GM13977 (cell line): ENCODE measurements around the gene PLEKHB2.
A peak's percentile ranks its signal among the peaks of the same experiment; 100 is the strongest.
"Not testable (repeated sequence)": the region's sequence is repeated elsewhere in the genome, so short reads cannot be mapped to it uniquely, and the experiment has no call there.

Experiments
- DNase-seq: peaks from one replicate; pipeline ENCODE4 v3.0.0; 2012; ENCODE audit warnings: low spot score
- in situ Hi-C: fragments of 300-500 bp; cut with MboI; formaldehyde crosslinking; loops from one replicate; pipeline ENCODE4 v1.12.0; 2022; ENCODE audit warnings: low sequenced_read_pairs, low pct_unique_long_range_greater_than_20kb, mixed read lengths, inconsistent platforms; ENCODE audit not compliant: unreplicated experiment
- TF ChIP-seq, protein P1 (sequence below): IDR thresholded peaks from 2 replicates; pipeline ENCODE4 v1.5.1; 2012; ENCODE audit warnings: mild to moderate bottlenecking, control low read depth; ENCODE audit not compliant: insufficient read depth; ENCODE audit errors: extremely low read depth, missing control alignments

Gene PLEKHB2

DNA sequence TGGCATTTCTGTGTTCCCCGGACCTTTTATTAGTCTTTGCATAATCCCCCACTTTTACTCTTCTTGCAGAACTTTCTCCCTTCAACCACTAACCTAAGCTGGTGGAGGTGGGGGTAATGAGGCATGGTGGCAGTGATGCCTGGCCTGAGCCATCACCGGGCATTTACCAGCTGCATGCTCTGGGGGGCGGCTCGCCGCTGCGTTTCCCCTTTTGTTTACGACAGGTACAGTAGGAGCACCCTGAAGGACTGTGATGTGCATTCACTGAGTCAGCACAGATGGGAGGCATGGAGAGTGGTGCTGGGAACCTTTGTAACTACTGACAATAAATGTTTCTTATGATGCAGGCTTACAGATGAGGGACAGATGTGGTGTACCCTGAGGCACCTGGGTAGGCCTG is 46.9 kb downstream of the PLEKHB2 start:
- DNase-seq: no peak

DNA sequence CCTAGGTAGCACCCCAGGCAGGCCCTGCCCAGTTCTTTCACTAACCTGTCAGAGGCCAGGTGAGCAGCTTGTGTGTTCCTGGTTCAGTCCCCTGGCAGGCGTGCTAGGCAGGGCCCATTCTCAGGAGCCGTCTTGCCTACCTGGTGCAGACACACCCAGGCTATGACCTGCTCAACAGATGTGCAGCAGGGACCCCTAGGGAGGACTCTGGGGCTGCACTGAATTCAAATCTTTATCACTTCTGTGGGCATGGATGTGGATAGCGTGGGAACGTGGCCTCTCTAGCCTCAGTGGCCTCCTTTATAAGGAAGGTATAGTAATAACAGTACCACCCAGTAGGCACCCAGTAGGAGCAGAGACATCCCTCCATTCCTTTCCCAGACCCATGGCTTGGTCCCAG is 48.4 kb downstream of the PLEKHB2 start:
- in situ Hi-C loops: no loop called here
- TF ChIP-seq, protein P1, sequence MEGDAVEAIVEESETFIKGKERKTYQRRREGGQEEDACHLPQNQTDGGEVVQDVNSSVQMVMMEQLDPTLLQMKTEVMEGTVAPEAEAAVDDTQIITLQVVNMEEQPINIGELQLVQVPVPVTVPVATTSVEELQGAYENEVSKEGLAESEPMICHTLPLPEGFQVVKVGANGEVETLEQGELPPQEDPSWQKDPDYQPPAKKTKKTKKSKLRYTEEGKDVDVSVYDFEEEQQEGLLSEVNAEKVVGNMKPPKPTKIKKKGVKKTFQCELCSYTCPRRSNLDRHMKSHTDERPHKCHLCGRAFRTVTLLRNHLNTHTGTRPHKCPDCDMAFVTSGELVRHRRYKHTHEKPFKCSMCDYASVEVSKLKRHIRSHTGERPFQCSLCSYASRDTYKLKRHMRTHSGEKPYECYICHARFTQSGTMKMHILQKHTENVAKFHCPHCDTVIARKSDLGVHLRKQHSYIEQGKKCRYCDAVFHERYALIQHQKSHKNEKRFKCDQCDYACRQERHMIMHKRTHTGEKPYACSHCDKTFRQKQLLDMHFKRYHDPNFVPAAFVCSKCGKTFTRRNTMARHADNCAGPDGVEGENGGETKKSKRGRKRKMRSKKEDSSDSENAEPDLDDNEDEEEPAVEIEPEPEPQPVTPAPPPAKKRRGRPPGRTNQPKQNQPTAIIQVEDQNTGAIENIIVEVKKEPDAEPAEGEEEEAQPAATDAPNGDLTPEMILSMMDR: no peak
- no peak for DNase-seq

More for the DNA sequence above, 46.9 kb downstream of the PLEKHB2 start:
- TF ChIP-seq, protein P1: no peak
- in situ Hi-C loops: no loop called here

DNA sequence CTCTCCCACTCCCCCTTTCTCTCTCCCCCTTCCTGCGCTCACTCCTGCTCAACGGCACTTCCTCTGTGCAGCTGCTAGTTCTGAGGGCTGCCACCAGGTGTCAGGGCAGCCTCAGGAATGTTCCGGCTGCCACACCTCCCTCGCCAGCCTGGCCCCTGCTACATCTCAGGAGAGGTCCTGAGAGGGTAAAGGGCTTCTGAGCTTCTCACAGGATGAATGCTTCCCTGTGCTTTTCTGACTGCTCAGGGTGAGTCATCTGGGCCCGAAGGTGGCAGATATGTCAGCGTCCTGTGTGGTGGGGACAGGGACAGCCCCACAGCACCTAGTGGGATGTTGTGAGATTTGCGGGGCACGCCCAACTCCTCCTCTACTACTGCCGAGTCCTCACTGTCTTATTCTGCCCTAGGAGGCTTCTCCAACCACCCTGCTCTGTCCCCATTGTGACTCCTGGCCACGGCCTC is 49.0 kb downstream of the PLEKHB2 start:
- in situ Hi-C loops: no loop called here
- DNase-seq: peak; percentile 89
- TF ChIP-seq, protein P1: peak; percentile 97

DNA sequence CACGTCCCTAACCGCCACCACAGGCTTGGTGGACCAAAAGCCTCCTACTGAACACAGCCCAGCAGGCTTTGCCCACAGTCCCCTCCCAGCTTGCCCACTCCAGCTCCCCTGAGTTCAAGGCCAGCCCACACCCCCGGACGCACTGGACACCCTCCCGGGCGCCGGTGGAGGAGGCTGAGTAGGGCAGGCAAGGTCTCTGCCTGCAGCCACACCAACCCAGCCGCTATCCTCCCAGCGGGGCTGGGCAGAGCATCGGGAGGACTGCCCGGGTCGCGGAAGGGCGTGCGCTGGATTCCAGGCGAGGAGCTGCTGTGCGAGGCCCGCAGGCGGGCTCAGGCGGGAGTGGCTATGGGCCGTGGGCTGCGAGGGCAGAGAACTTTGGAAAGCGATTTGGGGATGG is 49.5 kb downstream of the PLEKHB2 start:
- in situ Hi-C loops: no loop called here
- TF ChIP-seq, protein P1: no peak
- no peak for DNase-seq

DNA sequence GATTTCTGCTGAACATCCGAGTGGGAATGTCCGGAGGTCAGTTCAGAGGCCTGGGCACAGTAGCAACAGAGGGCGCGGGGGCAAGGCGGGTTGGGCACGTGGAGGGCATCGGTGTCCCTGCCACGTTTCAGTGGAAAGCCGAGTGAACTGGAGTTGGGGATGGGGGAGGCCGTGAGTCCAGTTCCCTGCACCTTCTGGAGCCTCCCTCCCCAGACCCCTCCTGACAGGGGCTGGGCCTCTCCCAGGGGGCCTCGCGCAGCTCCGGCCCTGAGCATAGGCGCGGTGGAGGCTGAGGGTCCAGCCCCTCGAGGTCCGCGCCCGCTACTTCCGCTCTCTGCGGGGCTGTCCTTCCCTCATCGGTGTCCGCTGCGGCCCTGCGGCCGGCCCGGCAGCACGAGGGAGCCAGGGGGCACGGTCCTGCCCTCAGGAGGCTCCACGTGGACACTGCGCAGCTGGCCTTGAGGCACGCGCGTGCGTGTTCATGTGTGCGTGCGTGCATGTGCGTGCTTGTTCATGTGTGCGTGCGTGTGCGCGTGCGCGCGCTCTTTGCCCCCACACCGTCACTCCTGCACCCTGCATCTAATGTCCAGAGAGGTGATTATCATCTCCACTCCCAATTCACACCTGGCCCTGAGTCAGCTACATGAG is 50.2 kb downstream of the PLEKHB2 start:
- DNase-seq: no peak
- TF ChIP-seq, protein P1: no peak
- in situ Hi-C loops: no loop called here

DNA sequence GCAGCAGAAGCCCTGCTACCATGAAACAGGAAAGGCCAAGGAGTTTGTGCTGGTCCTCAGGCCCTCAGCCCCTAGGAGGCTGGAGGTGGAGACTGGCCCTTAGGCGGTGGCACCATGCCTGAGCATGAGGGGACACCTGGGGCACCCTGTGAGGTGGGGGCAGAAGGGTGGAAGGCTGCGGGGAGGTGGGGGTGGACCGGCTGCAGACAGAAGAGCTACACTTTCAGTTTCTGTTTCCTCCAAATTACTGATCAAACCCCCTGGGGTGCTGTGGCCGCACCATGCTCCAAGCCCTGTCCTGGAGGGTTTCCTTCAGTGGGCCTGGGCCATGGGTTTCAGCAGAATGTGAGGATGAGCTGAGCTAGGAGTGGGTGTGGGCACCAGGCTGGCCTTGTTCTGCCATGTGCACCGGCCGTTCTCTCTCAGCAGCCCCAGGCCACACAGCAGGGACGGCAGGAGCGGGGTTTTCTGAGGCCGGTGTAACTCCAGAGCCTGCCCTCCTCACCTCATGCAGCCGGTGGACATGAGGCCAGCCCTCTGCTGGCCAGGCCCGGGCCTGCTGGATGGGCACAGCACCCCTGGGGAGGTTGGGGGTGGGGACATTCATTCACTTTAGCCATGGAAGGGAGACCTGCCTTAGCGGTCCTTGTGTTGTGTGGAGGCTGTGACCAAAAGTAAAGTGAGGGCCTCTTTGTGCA is 51.5 kb downstream of the PLEKHB2 start:
- in situ Hi-C loops: no loop called here
- DNase-seq: peak; percentile 50
- TF ChIP-seq, protein P1: no peak

DNA sequence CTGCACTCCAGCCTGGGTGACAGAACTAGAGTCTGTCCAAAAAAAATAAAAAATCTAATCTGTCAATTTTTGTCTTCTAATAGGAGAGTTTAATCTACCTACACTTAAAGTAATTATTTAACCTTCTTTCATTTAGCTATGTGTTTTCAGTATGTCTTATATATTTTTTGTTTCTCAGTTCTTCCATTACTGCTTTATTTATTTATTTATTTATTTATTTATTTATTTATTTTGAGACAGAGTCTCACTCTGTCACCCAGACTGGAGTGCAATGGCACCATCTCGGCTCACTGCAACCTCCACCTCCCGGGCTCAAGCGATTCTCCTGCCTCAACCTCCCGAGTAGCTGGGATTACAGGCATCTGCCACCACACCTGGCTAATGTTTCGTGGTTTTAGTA is 60.4 kb downstream of the PLEKHB2 start:
- in situ Hi-C loops, DNase-seq: not testable (repeated sequence)
